AG04449 (cell line): ENCODE results near the gene FOSL2.

Experiments
- CTCF ChIA-PET: fragments of 350-600 bp; formaldehyde crosslinking; extraction: SDS; loops from one replicate; lab custom pipeline; 2021; ENCODE audit warnings: antibody characterized with exemption; lab: Yijun Ruan, JAX
- POLR2A ChIA-PET: fragments of 400-600, 350-600 bp; formaldehyde crosslinking; extraction: SDS; loops from one replicate; lab custom pipeline; 2020; ENCODE audit warnings: antibody characterized with exemption, inconsistent platforms; lab: Yijun Ruan, JAX
- DNase-seq: peaks from one replicate; pipeline ENCODE4 v3.0.0-alpha.2; 2010; ENCODE audit warnings: low read depth, low spot score
- H3K4me3 ChIP-seq: 2 replicates; pipeline ENCODE4 v1.5.1; 2011; ENCODE audit warnings: low read depth, mild to moderate bottlenecking, control low read depth, low read length
- TF ChIP-seq, protein P1 (sequence below): IDR thresholded peaks from one replicate; pipeline ENCODE4 v1.5.1; 2011; ENCODE audit warnings: mild to moderate bottlenecking, moderate library complexity, low read length, control low read depth, inconsistent platforms; ENCODE audit not compliant: insufficient read depth; ENCODE audit errors: missing control alignments

The FOSL2 gene

DNA sequence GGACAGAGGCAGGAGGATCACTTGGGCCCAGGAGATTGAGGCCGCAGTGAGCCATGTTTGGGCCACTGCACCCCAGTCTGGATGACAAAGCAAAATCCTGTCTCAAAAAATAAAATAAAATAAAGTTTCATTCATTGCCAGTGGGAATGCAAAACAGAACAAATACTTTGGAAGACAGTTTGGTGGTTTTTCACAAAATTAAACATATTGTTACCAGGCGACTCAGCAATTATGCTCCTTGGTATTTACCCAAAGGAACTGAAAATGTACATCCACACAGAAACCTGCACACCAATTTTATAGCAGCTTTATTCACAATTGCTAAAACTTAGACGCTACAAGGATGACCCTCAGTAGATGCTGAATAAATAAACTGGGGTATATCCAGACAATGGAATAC is 35.8 kb downstream of the FOSL2 start:
- H3K4me3 ChIP-seq = no peak overlapping the region
- TF ChIP-seq, protein P1, sequence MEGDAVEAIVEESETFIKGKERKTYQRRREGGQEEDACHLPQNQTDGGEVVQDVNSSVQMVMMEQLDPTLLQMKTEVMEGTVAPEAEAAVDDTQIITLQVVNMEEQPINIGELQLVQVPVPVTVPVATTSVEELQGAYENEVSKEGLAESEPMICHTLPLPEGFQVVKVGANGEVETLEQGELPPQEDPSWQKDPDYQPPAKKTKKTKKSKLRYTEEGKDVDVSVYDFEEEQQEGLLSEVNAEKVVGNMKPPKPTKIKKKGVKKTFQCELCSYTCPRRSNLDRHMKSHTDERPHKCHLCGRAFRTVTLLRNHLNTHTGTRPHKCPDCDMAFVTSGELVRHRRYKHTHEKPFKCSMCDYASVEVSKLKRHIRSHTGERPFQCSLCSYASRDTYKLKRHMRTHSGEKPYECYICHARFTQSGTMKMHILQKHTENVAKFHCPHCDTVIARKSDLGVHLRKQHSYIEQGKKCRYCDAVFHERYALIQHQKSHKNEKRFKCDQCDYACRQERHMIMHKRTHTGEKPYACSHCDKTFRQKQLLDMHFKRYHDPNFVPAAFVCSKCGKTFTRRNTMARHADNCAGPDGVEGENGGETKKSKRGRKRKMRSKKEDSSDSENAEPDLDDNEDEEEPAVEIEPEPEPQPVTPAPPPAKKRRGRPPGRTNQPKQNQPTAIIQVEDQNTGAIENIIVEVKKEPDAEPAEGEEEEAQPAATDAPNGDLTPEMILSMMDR = no peak
- POLR2A ChIA-PET = no interaction called here
- no peak for DNase-seq
- CTCF ChIA-PET = interaction anchor here (1.0 to 1.7 kb wide), 2 partner anchors 20 to 704 kb away, joined by 3 to 6 read pairs; no protein-coding TSS in a partner anchor

DNA sequence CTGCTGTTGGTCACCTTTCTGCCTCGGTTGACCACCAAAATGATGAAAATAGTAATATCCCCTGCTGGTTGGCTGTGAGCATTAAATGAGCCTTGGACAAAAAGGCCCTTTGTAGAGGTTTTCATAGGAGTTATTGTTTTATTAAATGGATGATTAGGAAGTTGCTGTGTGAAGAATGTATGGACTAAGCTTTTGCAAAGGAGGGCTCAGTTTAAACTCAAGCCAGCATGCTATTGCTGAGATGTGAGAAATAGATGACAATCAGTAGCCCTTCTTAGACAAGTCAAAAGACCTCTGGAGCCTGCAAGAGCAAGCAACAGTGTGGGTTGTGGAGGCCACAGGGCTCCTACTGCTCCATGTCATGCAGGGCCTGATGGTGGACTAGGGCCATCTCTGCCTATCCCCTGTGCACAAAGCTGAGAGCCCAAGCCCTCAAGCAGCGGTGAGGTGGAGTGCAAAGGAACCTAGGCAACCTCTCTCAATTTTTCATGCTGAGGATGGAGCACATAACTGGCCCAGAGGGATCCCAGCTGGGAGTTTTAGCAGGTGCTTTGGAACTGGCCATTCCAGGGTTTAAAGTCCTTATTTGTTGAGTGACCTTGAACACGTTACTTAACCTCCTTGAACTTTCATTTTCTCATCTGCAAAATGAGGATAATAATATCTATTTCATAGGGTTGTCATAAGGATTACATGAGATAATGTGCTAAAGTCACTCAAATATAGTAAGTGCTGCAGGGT is 37.1 kb downstream of the FOSL2 start:
- H3K4me3 ChIP-seq = no peak overlapping the region
- CTCF ChIA-PET = interaction anchor here (1.1 to 1.7 kb wide), 2 partner anchors 23 to 706 kb away, joined by 4 to 6 read pairs; no protein-coding TSS in a partner anchor
- TF ChIP-seq, protein P1 = no peak
- POLR2A ChIA-PET = interaction anchor here (0.6 kb wide), 1 partner anchor 12 kb away, joined by 3 read pairs; no protein-coding TSS in a partner anchor
- DNase-seq = no peak

DNA sequence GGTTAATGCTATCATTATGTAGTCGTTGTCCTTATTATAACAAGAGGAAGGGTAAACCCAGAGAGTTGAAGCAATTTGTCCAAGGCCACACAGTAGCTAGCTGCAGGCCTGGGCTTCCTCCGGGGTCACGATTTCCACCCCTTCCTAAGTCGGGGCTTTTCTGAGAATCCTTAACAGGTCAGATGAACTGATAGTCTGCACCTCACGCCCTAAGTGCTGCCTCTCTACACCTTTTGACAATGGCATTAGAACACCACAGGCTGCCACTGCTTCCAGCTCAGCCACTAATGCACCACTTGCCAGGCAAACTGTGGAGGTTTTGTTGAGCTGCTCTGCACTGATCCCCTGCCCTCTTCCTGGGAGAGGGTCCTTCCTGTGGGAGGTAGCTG is 37.7 kb downstream of the FOSL2 start:
- TF ChIP-seq, protein P1 = no peak
- POLR2A ChIA-PET = no interaction called here

DNA sequence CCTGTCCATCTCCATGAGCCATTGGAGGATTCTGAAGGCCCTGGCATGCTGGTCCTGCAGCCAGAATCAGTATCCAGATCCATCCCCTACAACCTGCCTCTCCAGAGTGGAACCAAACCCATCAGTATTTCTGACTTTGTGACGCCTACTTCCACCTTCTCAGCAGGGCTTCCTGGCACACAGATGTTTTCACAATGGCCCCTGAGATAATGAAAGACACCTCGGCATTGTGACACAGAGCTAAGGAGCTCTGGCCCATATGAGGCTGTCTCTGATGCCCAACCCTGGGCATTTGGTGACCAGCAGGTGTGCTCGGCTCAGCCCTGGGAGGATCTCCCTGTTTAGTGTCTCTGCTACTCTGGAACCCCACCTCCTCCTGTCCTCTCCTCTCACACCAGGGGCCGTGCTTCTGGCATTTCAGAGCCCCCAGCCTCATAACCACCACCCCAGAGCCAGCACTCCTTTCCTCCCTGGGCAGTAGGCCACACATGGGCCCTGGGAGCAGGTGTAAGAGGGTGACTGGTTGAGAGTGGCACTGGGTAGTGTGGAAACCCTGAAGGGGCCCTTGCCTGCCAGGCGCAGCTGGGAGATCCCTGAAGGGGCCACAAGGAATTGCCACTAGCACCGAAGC is 38.2 kb downstream of the FOSL2 start:
- POLR2A ChIA-PET = no interaction called here
- TF ChIP-seq, protein P1 = no peak
- DNase-seq = no peak
- H3K4me3 ChIP-seq = no peak overlapping the region
- CTCF ChIA-PET = interaction anchor here (1.1 to 2.1 kb wide), 2 partner anchors 22 to 727 kb away, joined by 4 to 5 read pairs; no protein-coding TSS in a partner anchor

More for the DNA sequence above, 37.7 kb downstream of the FOSL2 start:
- DNase-seq = no peak
- CTCF ChIA-PET = interaction anchor here (1.1 kb wide), 1 partner anchor 22 kb away, joined by 4 read pairs; no protein-coding TSS in a partner anchor
- H3K4me3 ChIP-seq = no peak overlapping the region

DNA sequence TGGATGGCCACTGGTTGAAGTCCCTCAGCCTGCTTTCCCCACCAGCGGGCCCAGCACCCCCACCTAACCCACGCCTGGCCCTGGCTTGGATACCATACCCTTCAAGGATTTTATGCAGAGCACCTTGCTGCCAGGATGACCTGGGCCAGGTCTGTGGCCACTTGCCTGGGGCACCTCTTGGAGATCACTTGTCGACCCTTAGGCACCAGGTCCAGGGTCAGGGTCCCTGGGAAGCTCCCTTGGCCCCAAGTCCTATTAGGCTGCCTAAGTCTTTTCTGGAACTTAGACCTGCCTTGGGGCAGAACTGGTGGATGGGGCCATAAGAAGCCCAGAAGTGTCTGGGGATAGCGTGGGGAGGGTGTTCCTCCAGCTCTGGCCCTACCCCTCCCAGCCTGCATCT is 39.1 kb downstream of the FOSL2 start:
- TF ChIP-seq, protein P1 = no peak
- CTCF ChIA-PET = interaction anchor here (0.6 to 2.1 kb wide), 3 partner anchors 13 to 728 kb away, joined by 3 to 5 read pairs (median 4); no protein-coding TSS in a partner anchor
- H3K4me3 ChIP-seq = no peak overlapping the region
- POLR2A ChIA-PET = no interaction called here
- no peak for DNase-seq

DNA sequence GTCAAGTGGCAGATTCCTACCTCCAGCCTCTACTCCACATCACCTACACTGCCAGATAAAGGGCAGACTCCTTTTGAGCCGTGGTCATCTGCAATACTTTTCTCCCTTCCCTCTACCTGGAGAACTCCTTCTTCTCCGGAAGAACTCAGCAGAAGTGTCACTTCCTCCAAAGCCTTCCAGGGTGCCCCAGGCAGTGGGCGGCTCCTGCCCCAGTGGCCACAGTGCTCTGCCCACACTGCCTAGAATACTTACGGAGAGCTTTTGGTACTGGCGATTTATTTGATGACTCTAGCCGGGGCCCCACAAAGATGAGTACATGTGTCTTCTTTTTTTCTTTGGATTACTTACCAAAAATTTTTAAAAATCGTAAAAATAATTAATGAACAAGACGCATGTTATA is 39.7 kb downstream of the FOSL2 start:
- ChIA-PET POLR2A (no interaction called here), CTCF (interaction anchor here (1.3 to 2.1 kb wide), 2 partner anchors 12 to 728 kb away, joined by 4 to 5 read pairs; no protein-coding TSS in a partner anchor)
- TF ChIP-seq, protein P1 = no peak
- H3K4me3 ChIP-seq = no peak overlapping the region
- DNase-seq = no peak
